GM12878 (cell line): ENCODE data around the gene BRD1. TPM values are rescaled to one million over a fixed set of nuclear protein-coding genes. Genes with fewer than 3 reads are reported as not detected.
A peak's percentile ranks its signal among the peaks of the same experiment; 100 is the strongest.

Source experiments
- ATAC-seq: fragments of 200-7000 bp; cut with Tn5 transposase; 3 replicates; pipeline ENCODE4 v1.9.1; 2020; ENCODE audit warnings: mild to moderate bottlenecking, moderate library complexity
- BruUV-seq: library from RNA; stranded (reverse); fragments of 400-500 nt; replicated peaks from 2 replicates; lab custom pipeline; 2021; lab: Mats Ljungman, UMichigan
- CTCF ChIA-PET: fragments of 300-600 bp; sonication (Branson Sonifier 250); formaldehyde crosslinking; extraction: SDS; loops from one replicate; lab custom pipeline; 2021; ENCODE audit warnings: inconsistent platforms; lab: Yijun Ruan, JAX
- POLR2A ChIA-PET: fragments of 350-600 bp; formaldehyde crosslinking; extraction: SDS; loops from one replicate; lab custom pipeline; 2021; ENCODE audit warnings: inconsistent platforms; lab: Charles Lee
- RAD21 ChIA-PET: fragments of 300-600 bp; sonication (Branson Sonifier 250); formaldehyde crosslinking; loops from one replicate; lab custom pipeline; 2023; ENCODE audit warnings: antibody characterized with exemption; ENCODE audit not compliant: unreplicated experiment; lab: Charles Lee
- SMC1A ChIA-PET: fragments of 300-600 bp; sonication (Branson Sonifier 250); formaldehyde crosslinking; loops from one replicate; lab custom pipeline; 2023; ENCODE audit not compliant: unreplicated experiment, uncharacterized antibody; lab: Charles Lee
- DNase-seq: peaks from one replicate; pipeline ENCODE4 v3.0.0-alpha.2; 2011; ENCODE audit warnings: low read depth, low spot score
- FAIRE-seq: peaks from 3 replicates; lab custom pipeline; 2011; peaks lifted over from hg19 to GRCh38; lab: Jason Lieb, UNC
- H2AFZ ChIP-seq: 2 replicates; pipeline ENCODE4 v1.6.0; 2011; ENCODE audit warnings: low read depth, low read length, control low read depth; ENCODE audit not compliant: control insufficient read depth
- H3K27ac ChIP-seq: 2 replicates; pipeline ENCODE4 v1.5.1; 2011; ENCODE audit warnings: control low read depth; ENCODE audit not compliant: control insufficient read depth, insufficient read depth
- H3K27me3 ChIP-seq, 2 experiments: replicated peaks in 1 of 2; 2 replicates each; pipeline versions ENCODE4 v1.6.0 to v1.6.1; 2011; ENCODE audit warnings: low read length in 1 of 2; ENCODE audit not compliant: control insufficient read depth in 2 of 2, insufficient read depth in 2 of 2
- H3K36me3 ChIP-seq, 2 experiments: 2 replicates each; pipeline ENCODE4 v1.5.1; 2011; ENCODE audit warnings: low read length in 1 of 2; ENCODE audit not compliant: control insufficient read depth in 2 of 2, insufficient read depth in 2 of 2
- H3K4me1 ChIP-seq: 2 replicates; pipeline ENCODE4 v1.6.1; 2011; ENCODE audit warnings: mild to moderate bottlenecking, low read length, moderate library complexity, mixed read lengths; ENCODE audit not compliant: control insufficient read depth, insufficient read depth
- H3K4me2 ChIP-seq: 2 replicates; pipeline ENCODE4 v1.6.0; 2011; ENCODE audit warnings: control low read depth; ENCODE audit not compliant: control insufficient read depth, insufficient read depth
- H3K4me3 ChIP-seq: fragments of 200-600 bp; sonication (generic); 2 replicates; pipeline ENCODE4 v1.5.1; 2016
- H3K79me2 ChIP-seq: 2 replicates; pipeline ENCODE4 v1.6.0; 2011; ENCODE audit warnings: low read length; ENCODE audit not compliant: control insufficient read depth, insufficient read depth
- H3K9ac ChIP-seq: 2 replicates; pipeline ENCODE4 v1.8.0; 2011; ENCODE audit warnings: low read length, control low read depth, mixed read lengths; ENCODE audit not compliant: control insufficient read depth, insufficient read depth
- H3K9me3 ChIP-seq: replicated peaks from 3 replicates; pipeline ENCODE4 v1.5.1; 2011; ENCODE audit warnings: mild to moderate bottlenecking, low read length; ENCODE audit not compliant: control insufficient read depth, insufficient read depth
- H4K20me1 ChIP-seq: 2 replicates; pipeline ENCODE4 v1.6.0; 2011; ENCODE audit not compliant: control insufficient read depth, insufficient read depth
- BCLAF1 ChIP-seq: fragments of 450-650 bp; IDR thresholded peaks from 2 replicates; pipeline ENCODE4 v1.6.1; 2017; ENCODE audit warnings: antibody characterized with exemption, mild to moderate bottlenecking, moderate library complexity
- PAX5 ChIP-seq: IDR thresholded peaks from 2 replicates; pipeline ENCODE4 v1.6.1; 2011; ENCODE audit warnings: low read depth, low read length, borderline replicate concordance
- SPI1 ChIP-seq: IDR thresholded peaks from 2 replicates; pipeline ENCODE4 v1.6.1; 2011; ENCODE audit warnings: low read depth, mild to moderate bottlenecking, low read length, moderate library complexity, borderline replicate concordance; ENCODE audit not compliant: insufficient read depth
- WGBS: methylation state at CpG from one replicate; pipeline ENCODE4 v1.1.6; 2016; ENCODE audit warnings: low lambda C conversion rate; ENCODE audit not compliant: insufficient replicate concordance, insufficient coverage; ENCODE audit errors: missing lambda C conversion rate; 5-methylcytosine and 5-hydroxymethylcytosine counted together
- in situ Hi-C: fragments of 300-500 bp; cut with MboI; formaldehyde crosslinking; loops from 9 replicates; pipeline ENCODE4 v1.14.3; 2018; ENCODE audit warnings: mixed read lengths
- intact Hi-C: fragments of 100-400 bp; cut with micrococcal nuclease; formaldehyde crosslinking; loops from one replicate; pipeline ENCODE4 v1.14.2; 2022; ENCODE audit not compliant: unreplicated experiment
- polyA plus RNA-seq, 11 experiments: library from polyadenylated mRNA; depleted of rRNA in 4 of 11; unstranded in 6 of 11; stranded (reverse) in 5 of 11; fragments of >200 nt; fragmentation: Nextera tagmentation in 4 of 11; fragmentation: Illumina TruSeq in 1 of 11; extraction: Ambion mirVana in 4 of 11; extraction: Trizol in 1 of 11; gene quantifications; 1 replicate in 1 of 11; 2 replicates in 10 of 11; pipeline versions ENCODE4 v1.2.1 to v1.2.3, GENCODE V29; 2011 to 2016; ENCODE audit warnings: inconsistent platforms in 2 of 11, missing spikeins in 2 of 11, low read depth in 1 of 11
- total RNA-seq, 4 experiments: library from RNA; depleted of rRNA in 3 of 4; stranded (reverse); fragments of >200 nt in 3 of 4; fragmentation: Illumina TruSeq in 1 of 4; extraction: Trizol in 1 of 4; gene quantifications; 2 replicates each; pipeline versions ENCODE4 v1.2.1 to v1.2.3, GENCODE V29; 2013 to 2021

BRD1 gene
- total and polyA plus RNA-seq, 10 of the 15 experiments (the other 5 are each of a cell fraction or from before 2014, with no cell fraction given) = 0.90 to 26.4 (median 7.1) TPM

- WGBS = 98% methylated on average over 8 of the region's 8 CpGs
- peaks cover 20 to 35% of the 10 kb centered on the region in 2 experiments for H3K36me3 ChIP-seq
- ATAC-seq (no peak), FAIRE-seq (no peak)
- intact Hi-C loops = no loop called here
- H3K4me2 ChIP-seq = no peak overlapping the region
- ChIA-PET RAD21 (no interaction called here), CTCF (no interaction called here)
- peaks cover 5% of the 10 kb centered on the region for H3K4me1 ChIP-seq
- H3K9me3 ChIP-seq = no peaks in the 10 kb centered on the region; the same call in 2 of the 3 replicates
- no TSS peak for BruUV-seq
- no peaks in the 10 kb centered on the region for H3K27me3 ChIP-seq
- H4K20me1 ChIP-seq = peaks cover 7% of the 10 kb centered on the region; the same call in 1 of the 2 replicates
- H3K27ac ChIP-seq = no peak overlapping the region
- H3K9ac ChIP-seq = no peak overlapping the region
- TF ChIP-seq PAX5 = peak; percentile 71; the same call in 1 of the 2 replicates
- TF ChIP-seq SPI1 = no peak
- no peak for TF ChIP-seq BCLAF1
- TF ChIP-seq, all 136 proteins: peak for 1
- ChIA-PET POLR2A (no interaction called here), SMC1A (no interaction called here)
- DNase-seq = no peak
- Histone ChIP-seq H2AFZ (no peak overlapping the region), H3K4me3 (no peak overlapping the region), H3K79me2 (peaks cover 72% of the 10 kb centered on the region)
- in situ Hi-C loops = no loop called here
Measured at GRCh38 chr22:49807129-49807528, 20.5 kb downstream of the BRD1 start.
